Germinal center (tissue), 1 donor: ENCODE results near the gene ALG14.
"Not testable (repeated sequence)": the region's sequence is repeated elsewhere in the genome, so short reads cannot be mapped to it uniquely, and the experiment has no call there.

Experiments used
- DNase-seq: peaks from one replicate; pipeline ENCODE4 v3.0.0; 2012; ENCODE audit warnings: mixed read lengths, low spot score

Gene ALG14

DNA sequence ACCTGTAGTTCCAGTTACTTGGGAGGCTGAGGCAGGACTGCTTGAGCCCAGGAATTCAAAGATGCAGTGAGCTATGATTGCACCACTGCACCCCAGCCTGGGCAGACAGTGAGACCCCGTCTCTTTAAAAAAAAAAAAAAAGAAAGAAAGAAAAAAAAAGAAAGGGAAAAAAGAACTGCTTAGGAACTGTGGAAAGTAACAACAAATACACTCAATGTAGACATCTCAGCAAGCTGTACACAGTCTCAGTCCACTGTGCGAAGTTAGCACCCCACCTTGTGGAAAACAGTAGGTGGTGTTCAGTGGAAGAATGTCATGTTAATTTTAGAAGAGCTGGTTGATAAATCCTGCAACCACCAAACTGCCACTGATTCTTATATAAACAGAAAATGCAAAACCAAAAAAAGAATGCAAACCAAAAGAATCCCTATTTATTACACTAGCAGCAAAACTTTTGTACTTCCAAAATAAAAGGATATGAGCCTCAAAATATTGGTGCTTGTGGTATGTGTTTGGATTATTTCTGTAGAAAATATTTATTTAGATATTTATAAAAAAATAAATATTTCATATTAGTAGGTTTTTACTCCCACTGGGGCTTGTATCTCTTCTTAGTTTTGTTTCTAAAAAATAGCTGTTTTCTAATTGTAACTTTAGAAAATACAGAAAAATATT, 31.1 kb downstream of the ALG14 start:
- peak; percentile 12 for DNase-seq

DNA sequence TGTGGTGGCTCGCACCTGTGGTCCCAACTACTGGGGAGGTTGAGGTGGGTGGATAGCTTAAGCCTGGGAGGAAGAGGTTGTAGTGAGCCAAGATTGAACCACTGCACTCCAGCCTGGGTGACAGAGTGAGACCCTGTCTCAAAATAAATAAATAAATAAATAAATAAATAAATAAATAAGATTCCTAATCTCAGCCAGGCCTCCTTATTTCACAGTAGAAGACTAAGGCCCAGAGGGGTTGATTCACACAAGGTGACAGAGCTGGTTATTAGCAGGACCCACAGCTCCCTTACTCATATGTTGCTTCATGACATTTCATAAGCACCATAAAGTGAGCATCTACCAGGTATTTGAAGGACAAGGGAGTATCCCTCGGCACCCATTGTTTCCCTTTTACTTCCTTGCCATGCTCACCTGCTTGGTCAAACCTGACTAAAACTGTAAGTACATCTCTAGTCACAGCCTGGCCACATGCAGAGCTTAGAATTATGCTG, 32.7 kb downstream of the ALG14 start:
- DNase-seq: no peak

DNA sequence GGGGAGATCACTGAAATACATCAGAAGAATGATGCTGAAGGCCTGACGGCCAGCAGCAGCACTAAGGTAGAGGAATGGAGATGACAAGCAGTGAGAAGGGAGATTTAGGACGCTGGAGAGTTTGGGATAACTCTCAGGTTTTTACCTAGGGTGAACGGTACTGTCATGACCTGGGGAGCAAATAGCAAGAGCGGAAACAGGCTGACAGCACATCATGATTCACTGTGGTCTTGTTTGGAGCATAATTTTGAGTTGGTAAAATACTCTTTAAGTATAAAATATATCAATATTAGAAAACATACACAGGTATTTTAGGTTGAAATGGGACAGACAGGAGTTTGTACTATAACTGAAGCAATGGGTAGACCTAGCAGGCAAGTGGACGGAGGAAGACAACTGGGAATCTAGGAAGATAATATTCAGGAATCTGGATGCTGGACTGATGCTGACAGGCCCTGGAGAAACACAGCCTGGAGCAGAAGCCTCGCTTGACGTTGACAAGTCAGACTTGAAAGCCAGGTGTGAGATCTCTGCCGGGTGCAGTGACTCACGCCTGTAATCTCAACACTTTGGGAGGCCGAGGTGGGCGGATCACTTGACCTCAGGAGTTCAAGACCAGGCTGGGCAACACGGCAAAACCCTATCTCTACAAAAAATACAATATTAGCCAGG, 33.3 kb downstream of the ALG14 start:
- no peak for DNase-seq

- no peak for DNase-seq
Observed at GRCh38 chr1:95035536-95035935, 37.2 kb downstream of the ALG14 start.

GRCh38 chr1:95034506-95034905, 38.2 kb downstream of the ALG14 start:
- DNase-seq: no peak

GRCh38 chr1:95033843-95034242, 38.9 kb downstream of the ALG14 start:
- DNase-seq: no peak

DNA sequence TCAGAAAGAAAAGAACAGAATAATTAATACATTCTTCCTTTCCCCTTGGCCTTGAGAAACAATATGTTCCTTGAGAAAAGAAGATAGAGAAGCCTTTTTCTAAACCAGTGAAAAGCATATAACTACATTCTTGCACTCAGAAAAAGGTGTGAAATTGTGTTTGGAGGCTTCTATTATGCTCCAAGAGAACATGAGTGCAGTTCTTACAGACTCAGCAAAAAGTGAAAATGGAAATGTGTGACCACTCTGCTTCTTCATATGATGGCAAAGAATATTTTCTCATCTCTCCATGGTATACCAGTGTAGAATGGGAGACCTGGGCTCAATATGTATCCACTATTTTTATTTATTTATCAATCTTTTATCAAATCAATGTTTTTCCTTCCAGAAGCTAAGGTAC, 43.2 kb downstream of the ALG14 start:
- DNase-seq: no peak

- no peak for DNase-seq
Observed at GRCh38 chr1:95028954-95029353, 43.8 kb downstream of the ALG14 start.

DNA sequence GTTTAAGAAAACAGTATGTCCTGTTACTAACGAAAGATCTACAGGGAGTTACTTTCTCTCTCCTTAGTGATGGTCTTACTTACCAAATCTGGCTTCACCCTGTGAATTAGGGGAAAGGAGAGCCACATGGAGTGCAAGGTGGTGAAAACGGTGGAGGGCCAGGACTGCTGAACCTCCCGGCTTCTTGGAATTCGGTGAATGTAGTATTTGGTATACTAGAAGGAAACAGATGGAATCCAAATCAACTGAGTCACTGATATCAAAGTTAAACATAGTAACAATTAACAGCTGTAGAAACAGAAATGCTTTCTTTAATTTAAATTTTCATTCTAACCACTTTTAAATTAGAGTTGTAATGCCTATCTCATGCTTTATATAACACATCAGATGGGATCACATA, 45.7 kb downstream of the ALG14 start:
- DNase-seq: no peak

- no peak for DNase-seq
Observed at GRCh38 chr1:95023399-95024043, 49.2 kb downstream of the ALG14 start.

DNA sequence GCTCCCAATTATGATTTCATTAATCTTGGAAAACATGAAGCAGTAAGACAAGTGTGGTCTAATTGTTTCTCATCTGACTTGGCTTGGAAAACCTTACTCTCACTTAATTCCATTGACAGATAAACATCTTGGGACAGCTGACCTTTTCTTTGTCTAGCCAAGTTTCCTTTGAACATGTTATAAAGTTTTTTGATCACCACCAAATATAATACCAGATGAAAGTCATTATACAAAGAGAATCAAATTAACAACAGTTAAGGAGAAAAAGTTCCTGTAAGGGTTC, 50.2 kb downstream of the ALG14 start:
- DNase-seq: no peak

GRCh38 chr1:95021805-95022643, 50.7 kb downstream of the ALG14 start:
- DNase-seq: no peak

GRCh38 chr1:95021119-95021518, 51.6 kb downstream of the ALG14 start:
- no peak for DNase-seq

GRCh38 chr1:95019466-95019865, 53.3 kb downstream of the ALG14 start:
- not testable (repeated sequence) for DNase-seq

GRCh38 chr1:95018602-95019369, 54.0 kb downstream of the ALG14 start:
- DNase-seq: no peak

DNA sequence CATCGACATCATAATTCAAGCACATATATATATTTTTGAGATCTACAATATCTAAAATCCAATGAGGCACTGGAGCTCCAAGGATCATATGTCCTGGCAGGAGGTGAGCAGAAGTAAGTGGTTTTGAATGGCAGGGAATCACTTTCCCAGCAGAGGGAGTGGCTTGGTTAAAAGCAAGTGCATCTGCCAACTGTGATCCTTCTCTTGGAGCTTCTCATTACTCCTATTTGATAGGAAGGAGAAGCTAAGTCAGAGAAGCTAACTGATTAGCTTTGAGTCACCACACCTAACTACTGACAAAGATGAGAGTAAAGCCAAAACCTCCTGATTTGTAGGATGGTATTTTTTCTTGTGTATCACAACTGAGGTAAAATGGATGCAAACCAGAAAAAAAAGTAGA, 55.0 kb downstream of the ALG14 start:
- no peak for DNase-seq

- DNase-seq: no peak
Observed at GRCh38 chr1:95015076-95015475, 57.7 kb downstream of the ALG14 start.

GRCh38 chr1:95013950-95014574, 58.7 kb downstream of the ALG14 start:
- DNase-seq: no peak

DNA sequence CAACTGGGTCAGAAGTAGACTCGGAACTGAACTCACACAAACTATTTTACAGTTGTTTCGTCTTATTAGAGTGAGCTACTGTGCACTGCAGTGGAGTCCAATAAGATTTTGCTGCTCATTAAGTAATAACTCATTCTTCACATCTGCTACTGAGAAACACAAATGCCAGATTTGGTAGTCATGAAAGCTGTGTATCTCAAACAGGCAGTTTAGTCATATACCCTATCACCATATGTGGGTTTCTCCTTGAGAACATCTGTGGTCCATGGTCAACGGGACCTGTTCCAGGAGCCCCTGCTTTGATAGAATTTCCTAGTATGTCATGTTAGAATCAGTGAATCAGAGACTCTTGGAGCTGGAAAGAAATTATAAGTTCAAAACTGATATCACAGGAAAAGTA, 60.4 kb downstream of the ALG14 start:
- DNase-seq: no peak

DNA sequence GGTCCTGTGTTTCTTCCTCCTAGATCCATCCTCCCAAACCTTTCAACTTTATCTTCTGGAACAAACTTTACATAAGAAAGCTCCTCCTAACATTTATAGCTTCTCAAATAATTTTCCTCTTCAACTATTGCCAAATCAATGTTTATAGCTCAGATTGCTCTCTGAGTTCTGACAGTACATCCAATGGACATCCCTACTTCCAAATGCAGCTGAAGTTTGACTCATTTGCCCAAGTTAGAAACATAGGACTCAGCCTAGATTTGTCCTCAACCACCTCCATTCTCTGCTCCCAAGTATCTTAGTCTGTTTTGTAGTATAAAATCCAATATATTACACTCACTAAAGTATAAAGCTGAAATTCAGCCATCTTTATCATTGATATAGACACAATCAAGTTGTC, 62.6 kb downstream of the ALG14 start:
- DNase-seq: no peak

- no peak for DNase-seq
Observed at GRCh38 chr1:95007687-95008086, 65.1 kb downstream of the ALG14 start.
